Myocyte (in vitro differentiated cells): ENCODE data around the gene MN1. TPM values are rescaled to one million over a fixed set of nuclear protein-coding genes. Genes with fewer than 3 reads are reported as not detected.
"Not testable (repeated sequence)": the region's sequence is repeated elsewhere in the genome, so short reads cannot be mapped to it uniquely, and the experiment has no call there.

ENCODE experiments used
- DNase-seq: peaks from one replicate; pipeline ENCODE4 v3.0.0-alpha.2; 2012; ENCODE audit warnings: low read depth
- total RNA-seq: library from RNA; depleted of rRNA; stranded (reverse); fragments of >200 nt; gene quantifications from 2 replicates; pipeline ENCODE4 v1.2.3, GENCODE V29; 2014

Gene MN1
- total RNA-seq, 1 donor from 2014 or later: 1.8 TPM

GRCh38 chr22:27745809-27746208 lies 55.7 kb downstream of the MN1 start:
- no peak for DNase-seq

DNA sequence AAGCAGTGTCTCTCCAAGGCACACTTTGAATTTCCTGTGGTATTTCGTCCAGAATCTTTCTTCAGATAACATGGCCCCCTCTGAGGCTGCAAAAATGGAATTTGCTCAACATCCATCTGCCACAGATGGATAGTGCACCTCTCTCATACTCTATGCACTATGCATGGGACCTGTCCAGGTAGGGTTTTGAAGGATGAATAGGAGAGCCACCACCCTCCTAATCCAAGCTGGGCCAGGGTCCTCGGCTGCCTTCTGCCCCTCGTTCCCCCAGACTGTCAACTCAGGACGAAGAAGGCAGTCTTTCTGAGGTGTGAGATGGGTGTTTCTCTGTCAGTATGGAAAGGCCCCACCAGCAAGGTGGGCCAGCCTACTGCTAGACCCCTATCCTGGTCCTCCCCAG lies 56.4 kb downstream of the MN1 start:
- no peak for DNase-seq

DNA sequence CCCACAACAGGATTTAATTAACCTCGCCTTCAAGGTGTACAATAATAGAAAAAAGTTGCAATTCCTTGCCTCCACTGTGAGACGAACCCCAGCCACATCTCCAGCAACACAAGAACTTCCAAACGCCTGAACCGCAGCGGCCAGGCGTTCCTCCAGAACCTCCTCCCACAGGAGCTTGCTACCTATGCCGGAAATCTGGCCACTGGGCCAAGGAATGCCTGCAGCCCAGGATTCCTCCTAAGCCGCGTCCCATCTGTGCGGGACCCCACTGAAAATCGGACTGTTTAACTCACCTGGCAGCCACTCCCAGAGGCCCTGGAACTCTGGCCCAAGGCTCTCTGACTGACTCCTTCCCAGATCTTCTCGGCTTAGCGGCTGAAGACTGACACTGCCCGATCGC lies 57.5 kb downstream of the MN1 start:
- not testable (repeated sequence) for DNase-seq

DNA sequence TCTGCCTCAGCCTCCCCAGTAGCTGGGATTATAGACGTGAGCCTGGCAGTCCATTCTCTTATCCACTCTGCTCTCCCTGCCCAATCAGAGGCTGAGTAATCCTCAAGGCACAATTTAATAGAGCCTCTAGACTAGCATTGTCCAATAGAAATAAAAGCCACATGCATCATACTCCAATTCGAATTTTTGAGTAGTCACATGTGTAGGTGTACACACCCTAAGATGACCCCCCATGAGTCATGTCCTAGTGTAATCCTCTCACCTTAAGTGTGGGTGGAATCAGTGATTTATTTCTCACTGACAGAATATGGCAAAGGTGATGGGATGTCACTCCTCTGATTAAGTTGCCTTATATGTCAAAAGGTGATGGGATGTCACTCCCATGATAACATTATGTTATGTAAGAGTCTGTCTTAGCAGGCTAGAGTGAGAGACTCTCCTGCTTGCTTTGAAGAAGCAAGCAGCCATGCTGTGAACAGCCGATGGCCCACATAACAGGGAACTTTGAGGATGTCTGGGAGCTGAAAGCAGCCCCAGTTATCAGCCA lies 61.3 kb downstream of the MN1 start:
- no peak for DNase-seq

DNA sequence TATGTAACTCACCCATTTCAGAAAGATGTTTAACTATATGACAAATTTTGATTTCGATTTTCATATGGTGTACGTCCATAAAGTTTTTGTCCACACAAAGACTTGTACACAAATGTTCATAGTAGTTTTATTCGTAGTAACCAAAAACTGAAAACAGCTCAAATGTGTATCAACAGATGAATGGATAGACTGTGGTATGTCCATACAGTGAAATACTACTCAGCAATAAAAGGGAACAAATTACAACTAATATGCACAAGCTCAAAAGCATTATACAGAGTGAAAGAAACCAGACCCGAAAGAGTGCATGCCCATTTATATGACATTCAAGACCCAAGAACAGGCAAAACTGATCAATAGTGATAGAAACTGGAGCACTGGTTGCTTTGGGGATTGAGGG lies 64.0 kb downstream of the MN1 start:
- no peak for DNase-seq

DNA sequence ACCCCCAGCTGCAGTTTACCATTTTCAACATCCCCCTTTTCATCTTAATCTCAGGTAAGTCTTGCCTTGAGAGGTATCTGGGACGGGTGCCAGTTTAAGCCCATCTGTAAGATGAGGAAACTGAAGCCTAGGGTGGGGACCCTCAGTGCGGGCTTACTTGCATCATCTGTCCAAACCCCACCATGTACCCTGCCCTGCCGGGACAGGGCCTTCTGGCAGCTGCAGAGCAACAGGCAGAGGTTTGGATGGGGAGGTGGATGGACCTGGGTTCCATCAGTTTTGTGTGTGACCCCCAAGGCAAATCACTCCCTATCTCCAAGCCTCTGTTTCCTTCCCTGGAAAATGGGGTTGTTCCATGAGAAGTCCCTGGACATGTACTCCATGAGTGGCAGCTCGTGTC lies 67.5 kb downstream of the MN1 start:
- DNase-seq: no peak

DNA sequence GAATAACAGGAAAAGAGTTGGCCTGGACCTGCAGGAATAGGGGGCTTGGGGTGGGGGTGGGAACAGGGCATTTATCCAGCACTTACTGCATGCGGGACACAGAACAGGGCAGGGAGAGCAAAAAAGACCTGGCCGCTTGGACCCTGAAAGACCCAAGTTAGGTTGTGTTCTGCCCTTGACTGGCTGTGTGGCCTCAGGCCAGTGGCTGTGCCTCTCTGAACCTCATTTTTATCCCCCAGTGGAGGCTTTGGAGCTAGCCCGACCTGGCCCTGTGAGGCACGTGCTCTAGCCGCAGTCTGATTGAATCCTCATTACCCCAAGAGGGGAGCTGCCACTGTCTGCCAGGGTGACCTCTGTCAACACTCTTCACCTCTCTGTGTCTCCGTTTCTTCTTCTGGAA lies 68.7 kb downstream of the MN1 start:
- no peak for DNase-seq

DNA sequence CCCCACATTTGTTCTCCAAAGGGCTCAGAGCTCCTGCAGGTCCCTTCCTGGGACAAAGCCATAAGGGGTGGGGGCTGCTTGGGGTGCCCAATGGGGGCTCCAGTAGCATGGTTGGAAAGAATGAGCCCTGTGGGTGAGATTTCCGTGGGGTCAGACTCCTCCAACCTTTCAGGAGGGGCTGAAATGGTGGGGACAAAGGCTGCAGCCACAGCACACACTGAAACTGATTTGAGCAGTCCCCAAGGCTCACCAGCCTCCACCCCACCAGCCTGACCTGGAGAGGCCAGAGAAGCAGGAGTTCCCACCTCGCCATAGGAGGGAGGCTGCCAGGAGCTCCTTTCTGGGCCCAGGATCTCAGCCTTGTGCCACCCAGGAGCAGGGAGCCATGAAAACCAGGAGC lies 69.2 kb downstream of the MN1 start:
- no peak for DNase-seq

GRCh38 chr22:27731621-27732020 lies 69.9 kb downstream of the MN1 start:
- no peak for DNase-seq

GRCh38 chr22:27730641-27731433 lies 70.7 kb downstream of the MN1 start:
- DNase-seq: no peak

GRCh38 chr22:27729246-27729645 lies 72.3 kb downstream of the MN1 start:
- no peak for DNase-seq

DNA sequence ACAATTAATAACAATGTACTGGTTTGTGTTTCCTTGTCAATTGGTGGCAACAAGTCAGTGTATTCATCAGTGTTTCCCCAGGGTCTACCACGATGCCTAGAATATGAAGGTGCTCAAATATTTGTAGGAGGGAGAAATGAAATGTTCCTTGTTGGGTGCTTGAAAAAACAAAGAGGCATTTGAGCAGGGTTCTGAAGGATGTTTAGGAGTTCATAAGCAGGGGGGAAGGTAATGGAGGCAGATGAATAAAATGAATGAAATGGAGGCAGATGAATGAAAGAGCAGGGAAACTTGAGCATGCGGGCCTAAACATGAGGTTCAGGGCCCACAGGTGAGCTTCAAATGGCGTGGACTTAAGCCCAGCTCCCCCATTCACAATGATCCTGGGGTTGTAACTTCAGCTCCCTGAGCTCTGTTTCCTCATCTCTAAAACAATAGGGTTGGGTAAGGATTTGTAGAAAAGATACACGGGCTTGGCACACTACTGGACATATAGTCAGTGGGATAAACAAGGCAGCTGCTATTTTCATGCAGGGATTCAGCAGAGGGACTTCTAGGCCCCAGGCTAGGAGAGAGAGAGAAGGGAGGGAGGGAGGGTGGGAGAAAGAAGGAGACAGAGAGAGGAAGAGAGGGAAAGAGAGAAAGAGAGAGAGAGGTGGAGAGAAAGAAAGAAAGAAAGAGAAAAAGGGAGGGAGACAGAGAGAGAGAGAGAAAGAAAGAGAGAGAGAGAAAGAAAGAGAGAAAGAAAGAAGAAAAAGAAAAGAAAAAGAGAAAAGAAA lies 73.7 kb downstream of the MN1 start:
- DNase-seq: no peak

DNA sequence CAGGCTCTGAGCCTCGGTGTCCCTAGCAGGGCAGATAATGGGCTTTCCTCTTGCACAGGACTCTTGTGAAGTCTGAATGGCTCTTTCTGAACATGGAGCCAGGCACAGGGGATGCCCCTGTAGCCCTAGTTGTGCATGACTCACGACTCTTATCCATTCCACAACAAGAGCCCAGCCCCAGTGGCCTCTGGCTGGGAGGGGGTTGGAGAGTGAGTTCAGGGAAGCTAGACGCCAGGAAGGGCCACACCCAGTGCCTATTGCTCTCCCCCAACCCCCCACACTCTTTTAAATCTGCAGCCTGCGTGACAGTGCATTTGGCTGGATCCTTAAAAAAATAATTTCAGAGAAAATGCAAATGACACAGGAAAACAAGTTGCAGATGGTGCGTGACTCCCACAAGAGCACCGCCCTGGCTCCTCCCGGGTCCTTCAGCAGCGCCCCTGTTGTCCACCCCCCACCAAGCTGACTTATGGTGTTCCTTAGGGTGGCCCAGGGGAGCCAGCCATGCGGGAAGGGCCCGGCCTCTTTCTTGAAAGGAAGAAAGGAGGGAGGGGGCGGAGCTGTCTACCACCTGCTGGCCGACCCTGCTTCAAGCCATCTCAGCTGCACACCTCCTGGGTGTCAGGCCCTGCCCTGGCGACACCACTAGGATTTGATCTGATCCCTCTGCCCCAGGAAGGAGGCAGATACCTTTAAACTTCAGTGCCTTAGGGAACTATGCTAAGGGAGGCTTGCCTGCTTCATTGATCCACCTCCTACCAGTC lies 74.7 kb downstream of the MN1 start:
- peak; percentile 25 for DNase-seq

DNA sequence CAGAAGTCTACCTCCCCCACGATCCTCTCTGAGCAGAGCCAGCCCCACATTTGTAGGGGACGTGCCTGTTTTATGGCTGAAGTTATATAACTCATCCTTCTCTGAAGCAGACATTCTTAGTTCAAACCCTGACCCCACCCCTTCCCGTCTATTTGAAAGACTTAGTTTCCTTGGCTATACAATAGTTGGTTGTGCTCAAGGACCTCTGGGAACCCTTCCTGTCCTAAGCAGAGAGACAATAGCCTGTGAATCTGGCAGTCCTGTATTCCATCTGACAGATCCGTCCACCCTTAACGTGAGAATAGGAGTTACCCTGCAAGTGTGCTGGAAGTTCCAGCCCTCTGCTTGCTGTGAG lies 75.2 kb downstream of the MN1 start:
- DNase-seq: no peak

DNA sequence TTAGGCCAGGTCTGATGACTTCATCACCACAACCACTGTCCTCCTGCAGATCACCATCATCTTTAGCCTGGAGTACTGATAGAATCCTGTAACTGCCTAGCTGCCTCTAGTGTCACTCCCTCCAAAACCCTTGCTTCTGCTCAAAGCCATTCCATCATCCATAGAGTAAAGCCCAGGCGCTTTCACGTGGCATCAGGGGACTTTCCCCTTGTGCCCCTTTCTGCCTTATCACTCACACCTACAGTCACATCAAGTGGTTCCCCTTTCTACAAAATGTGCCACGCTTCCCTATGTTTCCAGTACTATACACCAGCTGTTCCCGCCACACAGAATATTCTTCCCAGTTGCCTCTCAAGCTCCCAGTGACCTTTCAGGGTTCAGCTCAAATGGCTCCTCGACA lies 75.9 kb downstream of the MN1 start:
- DNase-seq: no peak

DNA sequence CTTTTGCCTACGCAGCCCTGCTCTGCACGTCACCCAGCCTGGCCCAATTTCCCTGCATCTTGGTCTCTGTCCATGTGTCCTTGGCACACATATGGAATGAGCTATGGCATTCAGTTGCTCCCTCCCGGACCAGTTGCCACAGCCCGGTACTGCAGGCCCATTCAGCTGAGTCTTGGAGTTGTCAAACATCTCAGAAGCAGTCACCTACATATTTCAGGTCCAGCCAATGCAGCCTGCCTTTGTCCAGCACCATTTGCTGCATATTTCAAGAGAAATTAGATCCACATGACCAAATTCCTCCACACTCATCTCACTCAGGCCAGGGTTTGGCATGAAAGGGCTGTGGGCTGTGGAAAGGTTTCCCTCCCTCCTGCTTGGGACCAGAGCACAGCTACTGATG lies 76.8 kb downstream of the MN1 start:
- DNase-seq: no peak

GRCh38 chr22:27724157-27724556 lies 77.4 kb downstream of the MN1 start:
- DNase-seq: no peak

GRCh38 chr22:27723708-27724107 lies 77.8 kb downstream of the MN1 start:
- no peak for DNase-seq

DNA sequence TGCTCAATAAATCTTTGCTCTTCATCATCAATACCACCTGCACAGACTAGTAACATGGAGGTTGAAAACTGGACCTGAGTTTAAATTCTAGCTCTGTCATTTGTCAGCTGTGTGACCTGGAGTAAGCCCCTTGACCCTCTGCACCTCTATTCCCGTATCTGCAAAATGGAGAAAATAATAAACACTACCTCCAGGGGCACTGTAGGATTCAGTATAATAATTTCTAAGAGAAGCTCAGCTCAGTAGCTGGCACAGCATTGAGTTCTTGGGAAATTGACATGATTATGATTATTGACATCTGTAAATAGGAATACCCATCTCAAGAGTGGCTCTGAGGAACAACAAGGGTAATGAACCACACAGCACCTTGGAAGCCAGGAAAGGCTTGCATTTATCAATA lies 78.4 kb downstream of the MN1 start:
- DNase-seq: no peak

DNA sequence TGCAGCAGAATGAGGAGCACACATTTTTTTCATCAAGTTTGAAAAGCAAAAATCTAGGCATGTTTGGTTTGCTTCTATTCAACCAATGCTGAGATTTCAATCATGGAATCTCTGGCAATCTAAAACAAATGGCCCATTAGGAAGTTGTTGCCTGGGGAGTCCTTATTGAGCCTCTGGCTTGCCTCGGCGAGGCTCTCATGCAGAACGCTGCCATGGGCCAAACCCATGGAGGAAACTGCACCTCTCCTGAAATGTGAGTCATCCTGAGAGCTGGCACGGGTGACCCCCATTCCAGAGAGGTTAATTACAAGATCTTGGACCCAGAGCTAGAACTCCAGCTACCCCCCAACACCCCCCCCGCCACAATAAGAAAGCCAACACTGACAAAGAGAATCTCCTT lies 80.7 kb downstream of the MN1 start:
- no peak for DNase-seq

- no peak for DNase-seq
Measured at GRCh38 chr22:27719535-27720227, 81.9 kb downstream of the MN1 start.
